Measurements from ENCODE around the gene CFAP298. TPM values are rescaled to one million over a fixed set of nuclear protein-coding genes. Genes with fewer than 3 reads are reported as not detected.

The CFAP298 gene
- polyA plus RNA-seq, 3 donors: 18.7 to 28.7 (median 26.5) TPM

- peaks cover 71 to 80% of the 10 kb centered on the region in 2 donors for H3K36me3 Mint-ChIP-seq
These were observed 29.8 kb upstream of the CFAP298 start for GRCh38 chr21:32641710-32642698.

More at GRCh38 chr21:32641710-32642698, 29.8 kb upstream of the CFAP298 start:
- Histone ChIP-seq H2AFZ (ENCODE audit: insufficient read depth, low read depth, low read length, poor library complexity, severe bottlenecking) (no peak overlapping the region), H3K79me2 (ENCODE audit: insufficient read depth, low read length) (no peaks in the 10 kb centered on the region), H3K27me3 (ENCODE audit: control insufficient read depth in 2 of 2, insufficient read depth in 2 of 2, low read length in 2 of 2) (no peaks in the 10 kb centered on the region), H3K4me3 (replicated peaks in 1 of 3; ENCODE audit: low read depth in 2 of 3, low read length in 3 of 3) (no peak overlapping the region), H3K27ac (ENCODE audit: low read depth in 1 of 2, low read length in 2 of 2) (no peak overlapping the region), H3K9me3 (replicated peaks in 1 of 2; ENCODE audit: control insufficient read depth in 1 of 2, insufficient read depth in 1 of 2, low read length in 2 of 2) (no peaks in the 10 kb centered on the region), H3K9ac (ENCODE audit: insufficient read depth, low read length, poor library complexity, severe bottlenecking) (no peak overlapping the region), H3K4me2 (replicated peaks; ENCODE audit: extremely low read depth, low read length, poor library complexity, severe bottlenecking) (no peak overlapping the region), H4K20me1 (ENCODE audit: insufficient read depth, low read length) (no peaks in the 10 kb centered on the region), H3K4me1 (ENCODE audit: control insufficient read depth in 1 of 2, insufficient read depth in 2 of 2, low read length in 2 of 2) (no peaks in the 10 kb centered on the region), H3K36me3 (replicated peaks in 1 of 2; ENCODE audit: control insufficient read depth in 1 of 2, insufficient read depth in 2 of 2, low read length in 2 of 2) (peaks cover 90 to 100% of the 10 kb centered on the region in 2 donors)
- WGBS (ENCODE audit: insufficient coverage): 100% methylated on average over 1 of the region's 10 CpGs
- no peak for TF ChIP-seq CTCF (IDR thresholded peaks at IDR 0.05)
- no peak overlapping the region for H3K27ac Mint-ChIP-seq
- no peaks in the 10 kb centered on the region for H3K4me1 Mint-ChIP-seq
- H3K4me3 Mint-ChIP-seq: no peak overlapping the region
- no peaks in the 10 kb centered on the region for H3K9me3 Mint-ChIP-seq
- no peaks in the 10 kb centered on the region for H3K27me3 Mint-ChIP-seq (ENCODE audit: low read depth in 3 of 3)
- intact Hi-C loops (cut with micrococcal nuclease): no loop called here
- DNase-seq: no peak

Data from CD14-positive monocyte (primary cell).